NCI-H526 (cell line): ENCODE results near the gene LAMB4.

ENCODE experiments used
- DNase-seq, 2 experiments: peaks; one replicate each; lab custom pipeline; 2025; lab: John Stamatoyannopoulos, UW

The LAMB4 gene

DNA sequence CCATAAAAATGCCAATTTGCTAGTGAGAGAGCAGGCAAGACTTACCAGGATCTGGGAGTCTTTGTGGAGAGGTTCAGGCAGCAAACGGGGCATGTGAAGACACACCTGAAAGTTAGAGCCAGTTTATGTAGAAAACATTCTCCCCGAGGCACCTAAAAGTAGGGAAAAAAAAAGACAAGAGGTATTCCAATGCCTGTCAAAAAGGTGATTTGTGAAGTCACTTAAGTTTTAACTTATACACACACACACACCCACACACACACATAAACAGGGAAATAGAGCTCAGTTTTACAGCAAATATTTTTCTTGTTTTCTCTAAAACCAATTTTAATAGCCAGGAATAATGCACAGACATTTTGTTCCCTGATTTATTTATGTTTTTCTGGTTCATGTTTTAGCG is at the start of gene LAMB4:
LAMB4 (minus strand) TSS at position 101 of the 400 bp plus-strand sequence. CDS start 7,197 bp downstream, outside the sequence.
- DNase-seq: no peak

- no peak for DNase-seq
Observed at GRCh38 chr7:108178398-108178797, 48.2 kb upstream of the LAMB4 start.

GRCh38 chr7:108171164-108171563 is 41.0 kb upstream of the LAMB4 start:
- DNase-seq: no peak

GRCh38 chr7:108170251-108170650 is 40.1 kb upstream of the LAMB4 start:
- DNase-seq: no peak

DNA sequence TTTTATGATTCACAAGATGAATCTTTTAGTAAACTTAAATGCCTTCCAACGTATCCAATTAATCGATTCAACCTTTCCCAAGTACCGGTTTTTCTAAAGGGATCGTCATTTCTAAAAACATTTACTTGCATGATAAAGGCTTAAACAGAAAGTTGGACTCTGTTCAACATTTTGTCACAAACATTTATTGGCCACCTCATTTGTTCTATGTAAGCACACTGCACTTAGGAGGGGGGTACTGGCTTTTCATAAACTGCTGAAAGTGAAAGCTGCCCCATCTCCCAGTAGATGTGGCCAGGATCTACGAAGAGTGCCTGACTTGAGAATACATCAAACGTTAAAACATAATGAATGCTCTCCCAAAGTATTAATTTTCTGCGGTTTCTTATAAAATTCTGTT is 37.3 kb upstream of the LAMB4 start:
- DNase-seq: no peak

DNA sequence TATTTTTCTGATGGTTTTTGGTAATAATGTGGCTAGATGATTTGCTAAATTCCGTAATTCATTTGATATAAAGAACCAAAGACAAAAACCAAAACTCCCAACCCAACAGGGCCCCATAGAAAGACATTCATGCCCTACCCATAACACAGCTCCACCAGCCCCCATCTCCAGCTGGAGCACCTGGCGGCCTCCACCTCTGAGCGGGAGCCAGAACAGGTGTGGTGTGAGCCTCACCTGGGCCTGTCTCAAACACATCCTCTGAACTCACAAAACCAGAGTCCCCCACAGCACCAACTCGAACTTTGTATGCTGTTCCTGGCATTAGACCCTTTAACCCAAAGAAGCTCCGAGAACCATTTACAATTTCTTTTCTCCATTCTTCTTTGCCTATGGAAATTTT is 36.5 kb upstream of the LAMB4 start:
- DNase-seq: no peak

DNA sequence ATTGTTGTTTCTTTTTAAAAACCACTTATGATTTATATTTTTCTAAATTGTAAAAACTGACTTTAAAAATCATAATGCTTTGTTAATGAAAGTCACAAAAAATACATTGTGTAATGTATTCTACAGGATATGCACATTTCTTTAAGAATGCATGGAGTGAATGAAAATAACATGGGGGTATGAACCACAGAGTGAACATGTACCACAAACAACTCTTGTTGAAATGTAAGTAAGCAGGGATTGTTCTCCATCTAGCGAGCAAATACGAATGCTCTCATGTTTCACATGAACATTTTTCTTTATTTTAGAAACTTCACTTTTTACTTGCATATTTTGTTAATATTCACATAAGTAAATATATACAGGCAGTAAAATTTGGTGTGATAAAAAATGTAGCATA is 35.6 kb upstream of the LAMB4 start:
- no peak for DNase-seq

- DNase-seq: no peak
Observed at GRCh38 chr7:108164946-108165345, 34.8 kb upstream of the LAMB4 start.

GRCh38 chr7:108164342-108164741 is 34.2 kb upstream of the LAMB4 start:
- no peak for DNase-seq

DNA sequence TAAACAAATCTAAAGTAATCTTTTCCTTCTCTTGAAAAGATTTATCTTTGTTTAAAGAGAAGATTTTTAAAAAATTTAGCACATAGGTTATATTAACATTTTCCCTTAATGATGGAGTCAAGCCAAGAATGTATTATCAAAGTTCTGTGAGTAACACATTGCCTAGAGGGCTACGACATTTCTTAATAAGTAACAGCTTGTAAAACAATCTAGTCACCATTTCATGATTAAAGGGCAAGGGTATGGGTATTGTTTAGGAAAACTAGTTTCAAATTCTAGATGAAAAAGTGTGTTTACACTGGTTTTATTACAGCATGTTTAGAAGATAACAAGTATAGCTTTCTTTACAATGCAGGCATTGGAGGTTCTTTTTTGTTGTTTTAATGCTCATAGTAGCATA is 28.6 kb upstream of the LAMB4 start:
- DNase-seq: no peak

- no peak for DNase-seq
Observed at GRCh38 chr7:108157606-108158335, 27.6 kb upstream of the LAMB4 start.

DNA sequence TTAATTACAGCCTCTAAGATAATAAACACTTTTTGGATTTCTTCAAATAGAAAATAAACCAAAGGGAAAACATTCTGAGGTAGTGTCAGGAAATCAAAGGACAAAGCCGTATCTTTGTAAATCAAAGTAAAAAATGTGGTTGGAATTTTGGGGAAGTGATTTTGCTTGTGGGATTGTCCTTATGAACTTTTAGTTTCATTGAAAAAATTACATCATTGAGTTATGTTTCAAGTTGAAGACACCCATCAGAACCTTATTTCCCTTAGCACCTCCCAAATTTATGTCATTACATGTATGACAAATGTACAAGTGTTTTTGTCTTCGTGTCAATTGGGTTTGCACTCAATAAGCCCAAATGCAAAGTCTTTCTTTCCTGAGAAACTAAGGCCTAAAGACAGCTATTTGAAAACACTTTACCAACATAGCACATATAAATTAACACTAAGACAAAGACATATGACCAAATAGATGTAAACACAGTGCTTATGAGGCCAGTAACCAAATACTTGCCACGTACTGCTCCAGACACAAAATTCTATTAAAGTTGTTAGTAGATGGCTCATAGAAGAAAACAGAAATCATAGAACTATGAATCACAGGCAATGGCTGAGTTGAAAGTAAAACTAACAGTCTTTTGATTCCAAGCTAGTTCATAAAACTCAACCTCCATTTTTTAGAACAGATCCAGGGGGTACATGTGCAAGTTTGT is 26.9 kb upstream of the LAMB4 start:
- DNase-seq: no peak

DNA sequence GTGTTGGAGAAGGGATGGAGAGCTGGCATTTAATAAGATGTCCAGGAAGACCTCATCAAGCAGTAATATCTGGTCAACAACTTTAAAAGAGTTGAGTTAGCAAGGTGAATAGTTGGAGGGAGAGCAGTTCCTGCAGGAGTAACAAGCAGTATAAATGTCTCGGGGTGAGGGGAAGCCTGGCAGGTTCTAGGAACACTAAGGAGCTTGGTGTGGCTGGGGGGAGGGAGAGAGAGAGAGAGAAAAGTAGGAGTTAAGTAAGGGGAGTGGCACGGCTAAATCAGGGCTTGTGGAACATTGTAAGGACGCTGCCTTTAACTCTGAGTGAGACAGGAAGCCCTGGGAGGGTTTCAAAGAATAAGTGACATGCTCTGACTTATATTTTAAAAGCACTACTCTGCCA is 22.0 kb upstream of the LAMB4 start:
- DNase-seq: no peak

- no peak for DNase-seq
Observed at GRCh38 chr7:108149908-108150307, 19.7 kb upstream of the LAMB4 start.

DNA sequence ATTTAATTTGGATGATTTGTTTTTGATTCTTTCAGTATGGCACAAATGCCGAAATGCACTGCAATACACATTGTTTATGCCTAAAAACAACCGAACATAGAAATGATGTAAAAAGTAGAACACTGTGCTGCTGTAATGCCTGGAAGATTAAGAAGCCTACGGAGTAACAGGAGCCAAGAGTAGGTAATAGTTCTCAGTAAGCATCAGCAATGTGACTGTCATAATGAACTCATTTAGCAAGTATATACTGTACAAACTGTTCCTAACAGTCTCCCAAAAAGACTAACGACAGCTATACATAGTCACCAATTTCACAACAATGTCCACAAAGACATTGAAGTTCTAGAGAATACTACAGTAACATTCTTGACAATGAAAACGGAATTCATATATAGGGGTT is 19.0 kb upstream of the LAMB4 start:
- DNase-seq: no peak

GRCh38 chr7:108147031-108147563 is 16.9 kb upstream of the LAMB4 start:
- peak in 1 of 2 experiments; percentile 30 for DNase-seq

DNA sequence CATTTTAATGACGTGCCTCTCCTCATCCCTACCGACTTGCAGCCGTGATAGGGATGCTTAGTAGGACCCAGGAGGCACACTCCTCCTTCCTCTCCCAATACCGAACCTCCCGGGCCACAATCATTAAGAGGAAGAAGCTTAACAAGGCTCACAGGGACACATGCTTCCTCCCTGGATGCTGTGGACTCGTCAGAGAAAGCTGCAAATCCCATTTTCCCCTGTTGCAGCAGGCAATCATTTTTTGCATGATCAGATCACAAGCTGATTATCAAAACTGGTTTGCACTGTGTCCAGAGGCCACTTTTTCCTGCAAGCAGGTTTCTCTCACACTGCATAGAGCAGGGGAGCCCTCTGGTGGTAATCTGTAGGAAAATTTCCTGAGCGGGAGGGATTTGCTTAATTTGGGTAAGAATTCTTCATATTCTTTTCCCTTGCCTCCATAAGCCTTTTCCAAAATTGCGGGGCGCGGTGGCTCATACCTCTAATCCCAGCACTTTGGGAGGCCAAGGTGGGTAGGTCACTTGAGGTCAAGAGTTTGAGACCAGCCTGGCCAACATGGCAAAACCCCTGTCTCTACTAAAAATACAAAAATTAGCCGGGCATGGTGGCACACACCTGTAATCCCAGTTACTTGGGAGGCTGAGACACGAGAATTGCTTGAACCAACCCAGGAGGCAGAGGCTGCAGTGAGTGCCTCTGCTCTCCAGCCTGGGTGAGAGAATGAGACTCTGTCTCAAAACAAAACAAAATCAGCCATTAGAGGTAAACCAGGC is 16.1 kb upstream of the LAMB4 start:
- DNase-seq: peak; percentile 84 to 90

- no peak for DNase-seq
Observed at GRCh38 chr7:108145401-108145800, 15.2 kb upstream of the LAMB4 start.

DNA sequence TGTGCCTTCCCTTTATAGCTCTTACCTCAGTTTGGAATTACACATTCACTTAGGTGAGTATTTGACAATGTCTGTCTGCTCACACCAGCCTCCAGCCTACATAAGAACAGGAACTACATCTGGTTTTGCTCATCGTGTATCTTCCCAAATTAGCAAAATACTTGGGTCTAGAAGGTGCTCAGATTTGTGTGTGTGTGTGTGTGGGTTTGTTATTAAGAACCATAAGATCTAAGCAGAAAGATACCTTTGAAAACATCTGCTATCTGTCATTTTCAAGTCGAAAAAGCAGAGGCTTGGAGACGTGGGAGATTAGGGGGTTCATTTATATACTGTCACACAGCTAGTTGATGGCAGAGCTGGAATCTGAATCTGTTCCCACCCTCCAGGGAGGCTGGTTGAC is 14.8 kb upstream of the LAMB4 start:
- DNase-seq: no peak

DNA sequence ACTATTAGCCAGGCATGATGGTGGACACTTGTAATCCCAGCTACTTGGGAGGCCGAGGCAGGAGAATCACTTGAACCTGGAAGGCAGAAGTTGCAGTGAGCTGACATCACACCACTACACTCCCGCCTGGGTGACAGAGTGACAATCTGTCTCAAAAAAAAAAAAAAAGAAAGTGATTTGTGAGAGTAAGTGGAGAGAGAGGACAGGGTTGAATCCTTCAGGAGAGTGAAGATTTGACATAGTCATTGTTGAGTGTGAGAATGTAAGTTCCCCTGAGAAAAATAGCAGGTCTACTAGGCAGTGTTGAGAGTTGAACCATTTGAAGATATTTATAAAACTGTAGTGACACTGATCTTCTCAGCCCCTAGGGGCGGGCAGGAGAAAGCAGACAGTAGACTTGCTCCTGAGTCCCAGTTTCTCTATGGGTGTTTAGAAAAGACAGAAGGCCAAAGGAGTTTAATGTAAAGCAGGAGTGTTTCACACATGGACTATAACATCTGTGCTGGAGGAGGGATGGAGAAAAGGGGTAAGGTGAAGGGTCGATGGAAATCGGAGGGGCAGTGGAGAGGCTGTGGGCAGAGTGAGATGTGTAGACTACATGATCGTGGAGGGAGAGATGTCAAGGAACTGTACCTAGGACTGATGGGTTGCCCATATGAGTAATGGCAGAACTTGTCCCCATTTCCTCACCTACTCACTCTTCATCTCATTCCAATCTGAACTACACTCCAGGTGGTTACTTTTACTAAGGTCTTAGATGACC is 13.7 kb upstream of the LAMB4 start:
- no peak for DNase-seq

DNA sequence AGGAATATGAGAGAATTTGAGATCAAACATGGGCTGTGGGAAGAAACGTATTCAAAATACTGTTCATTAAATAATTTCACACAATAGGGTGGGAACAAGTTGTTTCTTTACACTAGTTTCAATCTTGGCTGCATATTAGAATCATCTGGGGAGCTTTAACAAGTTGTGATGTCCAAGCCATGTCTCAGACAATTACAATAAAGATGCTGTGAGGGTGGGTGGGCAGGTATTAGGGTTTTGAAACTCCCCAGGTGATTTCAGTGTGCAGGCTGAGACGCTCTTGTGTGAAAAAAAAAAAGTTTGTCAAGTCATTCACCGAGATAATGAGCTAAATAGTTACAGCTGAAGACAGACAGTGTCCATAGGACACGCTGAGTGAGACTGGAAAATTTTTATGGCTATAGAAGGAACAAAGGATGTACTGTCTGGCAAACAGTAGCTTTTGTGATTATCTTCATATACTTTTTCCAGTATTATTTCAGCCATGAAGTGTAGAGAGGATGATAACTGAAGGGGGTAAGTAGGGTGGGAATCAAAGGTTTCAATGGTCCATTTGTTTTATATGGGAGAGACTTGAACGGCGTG is 12.6 kb upstream of the LAMB4 start:
- DNase-seq: peak; percentile 52 to 77
